IMR-90 (cell line): ENCODE results near the gene CCDC88B. TPM values are rescaled to one million over a fixed set of nuclear protein-coding genes. Genes with fewer than 3 reads are reported as not detected.

Source experiments
- ATAC-seq: fragments of 200-7000 bp; cut with Tn5 transposase; 2 replicates; pipeline ENCODE4 v1.9.1; 2020; ENCODE audit warnings: low read depth, mild to moderate bottlenecking, moderate library complexity
- BruUV-seq: library from RNA; stranded (reverse); fragments of 400-500 nt; replicated peaks from 2 replicates; lab custom pipeline; 2021; lab: Mats Ljungman, UMichigan
- CTCF ChIA-PET: fragments of 300-600 bp; formaldehyde crosslinking; extraction: SDS; loops from one replicate; lab custom pipeline; 2021; ENCODE audit warnings: antibody characterized with exemption; lab: Yijun Ruan, JAX
- POLR2A ChIA-PET: fragments of 300-600 bp; sonication (Branson Sonifier 250); formaldehyde crosslinking; loops from one replicate; lab custom pipeline; 2022; ENCODE audit warnings: antibody characterized with exemption; ENCODE audit not compliant: unreplicated experiment; lab: Charles Lee
- DNase-seq: peaks from one replicate; pipeline ENCODE4 v3.0.0; 2013
- H2AFZ ChIP-seq: replicated peaks from 2 replicates; pipeline ENCODE3; 2013; ENCODE audit warnings: low read length, mild to moderate bottlenecking; ENCODE audit not compliant: poor library complexity
- H2AK5ac ChIP-seq: 2 replicates; pipeline ENCODE4 v1.6.1; 2013; ENCODE audit warnings: low read depth, low read length, inconsistent platforms
- H2AK9ac ChIP-seq: replicated peaks from 2 replicates; pipeline ENCODE3; 2013; ENCODE audit warnings: mild to moderate bottlenecking, low read depth, low read length, moderate library complexity; ENCODE audit not compliant: poor library complexity
- H2BK120ac ChIP-seq: 2 replicates; pipeline ENCODE4 v1.6.1; 2013; ENCODE audit warnings: low read depth, low read length, inconsistent platforms
- H2BK15ac ChIP-seq: 3 replicates; pipeline ENCODE4 v1.6.1; 2013; ENCODE audit warnings: low read depth, low read length, inconsistent platforms
- H2BK20ac ChIP-seq: 2 replicates; pipeline ENCODE4 v1.6.1; 2013; ENCODE audit warnings: low read depth, mild to moderate bottlenecking, inconsistent platforms, low read length, moderate library complexity
- H2BK5ac ChIP-seq: 2 replicates; pipeline ENCODE4 v1.6.1; 2013; ENCODE audit warnings: mild to moderate bottlenecking, low read depth, low read length, inconsistent platforms; ENCODE audit not compliant: poor library complexity, severe bottlenecking
- H3K14ac ChIP-seq: replicated peaks from 2 replicates; pipeline ENCODE4 v1.6.1; 2013; ENCODE audit warnings: low read depth, low read length, inconsistent platforms
- H3K18ac ChIP-seq: 2 replicates; pipeline ENCODE4 v1.6.1; 2013; ENCODE audit warnings: low read depth, low read length, control low read depth
- H3K23ac ChIP-seq: 2 replicates; pipeline ENCODE4 v1.6.1; 2013; ENCODE audit warnings: low read depth, low read length, inconsistent platforms
- H3K27ac ChIP-seq: 2 replicates; pipeline ENCODE4 v1.5.1; 2013; ENCODE audit warnings: mild to moderate bottlenecking, control low read depth, low read length; ENCODE audit not compliant: insufficient read depth
- H3K27me3 ChIP-seq: 2 replicates; pipeline ENCODE4 v1.6.1; 2013; ENCODE audit warnings: low read length; ENCODE audit not compliant: control insufficient read depth, insufficient read depth
- H3K36me3 ChIP-seq: 2 replicates; pipeline ENCODE4 v1.6.1; 2013; ENCODE audit warnings: low read length, mixed read lengths; ENCODE audit not compliant: control insufficient read depth, insufficient read depth
- H3K4ac ChIP-seq: 2 replicates; pipeline ENCODE4 v1.6.1; 2013; ENCODE audit warnings: low read depth, low read length, inconsistent platforms
- H3K4me1 ChIP-seq: 2 replicates; pipeline ENCODE4 v1.6.1; 2013; ENCODE audit warnings: low read length, mixed read lengths; ENCODE audit not compliant: control insufficient read depth, insufficient read depth
- H3K4me2 ChIP-seq: 2 replicates; pipeline ENCODE4 v1.6.1; 2013; ENCODE audit warnings: low read depth, mild to moderate bottlenecking, control low read depth, low read length, moderate library complexity
- H3K4me3 ChIP-seq: 2 replicates; pipeline ENCODE4 v1.5.1; 2013; ENCODE audit warnings: low read depth, mild to moderate bottlenecking, control low read depth, low read length, moderate library complexity; ENCODE audit not compliant: insufficient read depth
- H3K56ac ChIP-seq: 2 replicates; pipeline ENCODE4 v1.6.1; 2013; ENCODE audit warnings: low read length, inconsistent platforms; ENCODE audit not compliant: insufficient read depth; ENCODE audit errors: extremely low read depth
- H3K79me1 ChIP-seq, 2 experiments: 2 replicates each; pipeline ENCODE4 v1.6.1; 2013; ENCODE audit warnings: low read length in 2 of 2, inconsistent platforms in 1 of 2, low read depth in 1 of 2
- H3K9ac ChIP-seq: 2 replicates; pipeline ENCODE4 v1.6.1; 2013; ENCODE audit warnings: low read depth, low read length, control low read depth
- H3K9me1 ChIP-seq: 2 replicates; pipeline ENCODE4 v1.6.1; 2013; ENCODE audit warnings: low read length, inconsistent platforms; ENCODE audit not compliant: insufficient read depth
- H3K9me3 ChIP-seq: 2 replicates; pipeline ENCODE4 v1.6.1; 2013; ENCODE audit warnings: low read length; ENCODE audit not compliant: control insufficient read depth, insufficient read depth
- H4K20me1 ChIP-seq: 2 replicates; pipeline ENCODE4 v1.6.1; 2013; ENCODE audit warnings: low read length, inconsistent platforms; ENCODE audit not compliant: insufficient read depth
- H4K5ac ChIP-seq: 2 replicates; pipeline ENCODE4 v1.6.1; 2013; ENCODE audit warnings: mild to moderate bottlenecking, low read depth, low read length, control low read depth
- H4K8ac ChIP-seq, 2 experiments: 2 replicates each; pipeline ENCODE4 v1.6.1; 2013; ENCODE audit warnings: low read depth in 2 of 2, low read length in 2 of 2, control low read depth in 1 of 2, inconsistent platforms in 1 of 2
- H4K91ac ChIP-seq: 2 replicates; pipeline ENCODE4 v1.6.1; 2013; ENCODE audit warnings: low read depth, low read length, inconsistent platforms; ENCODE audit not compliant: insufficient read depth
- NFE2L2 ChIP-seq: fragments of 150-350 bp; IDR thresholded peaks from 2 replicates; pipeline ENCODE4 v1.6.1; 2016; ENCODE audit warnings: low read depth, mild to moderate bottlenecking, low read length
- RAD21 ChIP-seq: IDR thresholded peaks from 2 replicates; pipeline ENCODE4 v1.6.1; 2012; ENCODE audit warnings: low read length, improper control_type of control experiment
- WGBS, 2 experiments: methylation state at CpG; one replicate each; pipeline versions ENCODE4 v1.1.5 to v1.1.7; 2013; ENCODE audit warnings: missing lambda C conversion rate in 2 of 2; ENCODE audit not compliant: insufficient read length in 1 of 2; ENCODE audit errors: extremely low coverage in 2 of 2; 5-methylcytosine and 5-hydroxymethylcytosine counted together
- dilution Hi-C: fragments of 300-500 bp; cut with HindIII; formaldehyde crosslinking; loops from one replicate; pipeline ENCODE4 v1.14.3; 2018; ENCODE audit warnings: low sequenced_read_pairs; ENCODE audit not compliant: unreplicated experiment
- in situ Hi-C: fragments of 300-500 bp; cut with MboI; formaldehyde crosslinking; loops from 3 replicates; pipeline ENCODE4 v1.14.3; 2019; ENCODE audit warnings: low sequenced_read_pairs, inconsistent platforms, mixed read lengths
- intact Hi-C: fragments of 100-400 bp; cut with micrococcal nuclease; formaldehyde crosslinking; loops from 2 replicates; pipeline ENCODE4 v1.10.0; 2022
- polyA plus RNA-seq, 3 experiments: library from polyadenylated mRNA; depleted of rRNA; stranded (reverse); fragments of >200 nt; gene quantifications; 2 replicates each; pipeline ENCODE4 v1.2.3, GENCODE V29; 2012; ENCODE audit warnings: low replicate concordance in 1 of 3
- total RNA-seq: library from RNA; depleted of rRNA; stranded (reverse); fragments of >200 nt; gene quantifications from 2 replicates; pipeline ENCODE4 v1.2.3, GENCODE V29; 2012

Gene CCDC88B
- total and polyA plus RNA-seq, 2 of the 4 experiments (the other 2 are of a cell fraction): 1.3 to 2.5 TPM

GRCh38 chr11:64291262-64291751 is 48.7 kb upstream of the CCDC88B start, which contains the start of gene KCNK4:
KCNK4 (plus strand) TSS chr11:64291302; CDS start chr11:64293019, 1,717 bp downstream.
- Histone ChIP-seq H2BK120ac (no peak within 1 kb of the TSS), H4K5ac (no peak within 1 kb of the TSS), H3K4me2 (peak within 1 kb of the TSS; percentile 45), H3K4me3 (peak within 1 kb of the TSS; percentile 24), H3K79me1 (peaks cover 0 to 9% of the 10 kb centered on the region in 2 experiments; a peak in 2 of 4 replicates), H2BK20ac (no peak within 1 kb of the TSS), H3K18ac (no peak within 1 kb of the TSS), H2AK5ac (no peak within 1 kb of the TSS), H3K23ac (no peak within 1 kb of the TSS), H3K9ac (no peak within 1 kb of the TSS), H2AFZ (peak within 1 kb of the TSS; percentile 26), H3K9me3 (no peaks in the 10 kb centered on the region), H4K20me1 (peaks cover 5% of the 10 kb centered on the region; the same call in 1 of the 2 replicates), H3K36me3 (no peaks in the 10 kb centered on the region), H3K4ac (no peak within 1 kb of the TSS), H3K4me1 (peaks cover 6% of the 10 kb centered on the region; the same call in 1 of the 2 replicates), H4K8ac (no peak within 1 kb of the TSS), H3K9me1 (no peaks in the 10 kb centered on the region; the same call in 1 of the 2 replicates), H3K14ac (no peak within 1 kb of the TSS), H3K27ac (no peak within 1 kb of the TSS), H2BK5ac (no peak within 1 kb of the TSS), H2AK9ac (peak within 1 kb of the TSS; percentile 37), H2BK15ac (no peak within 1 kb of the TSS), H4K91ac (no peak within 1 kb of the TSS), H3K56ac (no peak within 1 kb of the TSS), H3K27me3 (peaks cover 60% of the 10 kb centered on the region)
- CTCF ChIA-PET: no interaction called here
- dilution Hi-C loops (no loop called here), intact Hi-C loops (no loop called here), in situ Hi-C loops (no loop called here)
- no peak; the same call in 1 of the 2 replicates for ATAC-seq
- POLR2A ChIA-PET: no interaction called here
- TF ChIP-seq RAD21: no peak
- TF ChIP-seq NFE2L2: no peak
- BruUV-seq: no TSS peak
- 0% methylated on average over 6 of the region's 45 CpGs; no CpG with 5 or more reads in 1 of the 2 experiments for WGBS, 2 experiments
- DNase-seq: no peak
